ENCODE results near the gene HGS. TPM values are rescaled to one million over a fixed set of nuclear protein-coding genes. Genes with fewer than 3 reads are reported as not detected.

Gene HGS
- total RNA-seq, 2 experiments from 2014 or later, result 121 to 128 TPM

DNA sequence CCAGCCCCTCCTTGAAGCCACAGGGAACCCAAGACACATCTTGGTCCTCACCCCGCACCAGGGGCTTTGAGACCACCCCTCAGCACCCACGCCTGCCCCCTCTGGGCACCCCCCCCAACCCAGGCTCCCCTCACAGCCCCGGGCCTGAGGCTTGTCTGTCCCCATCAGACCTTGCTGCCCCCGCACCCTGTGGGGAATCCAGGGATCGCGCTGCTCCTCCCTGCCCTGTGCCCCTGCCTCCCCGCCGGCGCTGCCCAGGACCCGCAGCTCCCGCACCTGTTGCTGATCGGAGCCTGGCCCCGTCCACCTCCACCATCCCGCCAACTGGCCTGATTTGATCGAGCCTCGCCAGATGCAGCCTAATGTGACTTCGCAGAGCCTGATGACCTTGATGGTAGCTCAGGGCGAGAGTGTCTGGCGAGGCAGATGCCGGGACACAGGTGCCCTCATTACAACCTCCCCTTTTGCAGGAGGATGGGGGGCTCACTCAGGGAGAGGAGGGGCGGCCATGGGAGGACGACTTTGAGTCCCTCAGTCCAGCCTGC lies 57.3 kb downstream of the HGS start:
- no peak for DNase-seq
- no peaks in the 10 kb centered on the region for H3K9me3 Mint-ChIP-seq
- H3K4me1 Mint-ChIP-seq, result peaks cover 2% of the 10 kb centered on the region
- POLR2A ChIA-PET, result no interaction called here
- no peaks in the 10 kb centered on the region for H3K36me3 Mint-ChIP-seq (ENCODE audit: low read depth)
- CTCF ChIA-PET, result interaction anchor here (0.7 kb wide), 1 partner anchor 50 kb away, joined by 3 read pairs; no protein-coding TSS in a partner anchor
- H3K27me3 Mint-ChIP-seq, result peaks cover 12% of the 10 kb centered on the region
- no peak overlapping the region for H3K4me3 Mint-ChIP-seq
- no peak overlapping the region for H3K27ac Mint-ChIP-seq

DNA sequence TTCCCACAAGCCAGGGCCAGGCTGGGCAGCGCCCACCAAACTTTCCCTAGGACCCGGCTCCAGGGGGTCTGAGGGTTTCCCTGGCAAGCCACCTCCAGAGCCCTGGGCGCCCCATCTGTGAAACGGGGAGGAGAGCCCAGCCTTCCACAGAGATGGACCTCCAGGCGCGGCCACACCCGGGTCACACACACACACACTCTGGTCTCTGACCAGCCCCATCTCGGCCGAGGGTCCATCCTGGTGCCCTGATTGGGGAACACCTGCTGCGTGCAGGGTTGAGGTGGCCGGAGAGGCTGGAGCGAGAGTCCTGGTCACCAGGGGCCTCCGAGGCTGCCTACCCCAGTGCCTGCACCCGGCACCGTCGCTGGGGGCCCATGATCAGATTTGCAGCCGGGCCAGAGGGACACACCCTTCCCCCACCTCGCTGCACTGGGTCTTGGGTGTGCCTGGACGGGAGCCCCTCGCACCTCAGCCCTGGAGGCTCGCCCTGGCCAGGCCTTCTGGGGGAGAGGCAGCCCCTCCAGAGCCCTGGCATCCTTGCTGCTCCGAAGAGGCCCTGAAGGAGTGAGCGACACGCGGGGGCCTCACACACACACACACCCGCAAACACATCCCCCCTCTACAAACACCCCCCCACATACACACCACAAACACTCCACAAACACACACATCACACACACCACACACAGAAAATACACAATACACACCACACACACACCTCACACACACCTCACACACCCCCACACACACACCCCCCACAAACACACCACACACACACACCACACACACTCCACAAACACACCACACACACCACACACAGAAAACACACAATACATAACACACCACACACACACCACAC lies 58.0 kb downstream of the HGS start:
- no peak for DNase-seq
- no peak overlapping the region for H3K4me3 Mint-ChIP-seq
- no peak overlapping the region for H3K27ac Mint-ChIP-seq
- no peaks in the 10 kb centered on the region for H3K36me3 Mint-ChIP-seq (ENCODE audit: low read depth)
- no peaks in the 10 kb centered on the region for H3K9me3 Mint-ChIP-seq
- peaks cover 12% of the 10 kb centered on the region for H3K27me3 Mint-ChIP-seq
- peaks cover 2% of the 10 kb centered on the region for H3K4me1 Mint-ChIP-seq
- ChIA-PET POLR2A (no interaction called here), CTCF (no interaction called here)

Small RNAs within 50 kb of the gene (microRNA-seq; reads per million reads assigned to microRNA genes)
- 1.5 reads per million for gene MIR6786 (ENCODE audit: borderline microRNAs expressed, borderline replicate concordance)

Other genes with a start within 250 kb of the HGS start
- gene ACTG1, start 171.2 kb upstream of the HGS start, total RNA-seq, result 1,000 to 10,000 TPM; 4,611 to 5,328 TPM
- under 1 TPM; 0.22 to 0.33 TPM for gene FSCN2, start 155.6 kb upstream of the HGS start, total RNA-seq
- 10 to 100 TPM; 30.8 to 42.1 TPM for gene FAAP100, start 131.7 kb upstream of the HGS start, total RNA-seq
- gene NPLOC4, start 46.9 kb upstream of the HGS start, total RNA-seq, result 10 to 100 TPM; 91.3 to 98.2 TPM
- under 1 TPM; 0.75 to 0.89 TPM for gene TSPAN10, start 46.8 kb upstream of the HGS start, total RNA-seq
- gene PDE6G, start 27.5 kb upstream of the HGS start, total RNA-seq, result 10 to 100 TPM; 19.8 to 24.7 TPM
- gene OXLD1, start 17.4 kb upstream of the HGS start, total RNA-seq, result 10 to 100 TPM; 43.6 to 49.9 TPM
- 10 to 100 TPM; 30.2 to 33.8 TPM for gene CCDC137, start 17.3 kb upstream of the HGS start, total RNA-seq
- 10 to 100 TPM; 35.4 to 42.1 TPM for gene ARL16, start 214 bp upstream of the HGS start, total RNA-seq
- 10 to 100 TPM; 52.7 to 62.3 TPM for gene MRPL12, start 19.4 kb downstream of the HGS start, total RNA-seq
- gene SLC25A10, start 28.3 kb downstream of the HGS start, total RNA-seq, result 10 to 100 TPM; 29.2 to 32.4 TPM
- not detected for gene GCGR, start 120.1 kb downstream of the HGS start, total RNA-seq
- 10 to 100 TPM; 45.7 to 47.8 TPM for gene MCRIP1, start 149.3 kb downstream of the HGS start, total RNA-seq
- gene PPP1R27, start 151.0 kb downstream of the HGS start, total RNA-seq, result not detected
- gene P4HB, start 176.5 kb downstream of the HGS start, total RNA-seq, result 100 to 1,000 TPM; 420 to 499 TPM
- gene ARHGDIA, start 187.3 kb downstream of the HGS start, total RNA-seq, result 100 to 1,000 TPM; 654 to 714 TPM
- gene ALYREF, start 207.6 kb downstream of the HGS start, total RNA-seq, result 100 to 1,000 TPM; 197 to 221 TPM
- gene ANAPC11, start 207.7 kb downstream of the HGS start, total RNA-seq, result 10 to 100 TPM; 83.2 to 96.8 TPM
- under 1 TPM; 0.48 to 0.69 TPM for gene NPB, start 218.2 kb downstream of the HGS start, total RNA-seq
- 10 to 100 TPM; 37.6 to 39.0 TPM for gene PCYT2, start 227.4 kb downstream of the HGS start, total RNA-seq
- 10 to 100 TPM; 55.6 to 71.2 TPM for gene SIRT7, start 234.2 kb downstream of the HGS start, total RNA-seq
- 10 to 100 TPM; 15.8 to 20.2 TPM for gene MAFG, start 243.7 kb downstream of the HGS start, total RNA-seq